ENCODE data around the gene TEKT5.

GRCh38 chr16:10609402-10609774 lies 85.3 kb downstream of the TEKT5 start:
- TF ChIP-seq CTCF (conservative IDR thresholded peaks at IDR 0.05; ENCODE audit: low read depth, low read length) (no peak), EZH2 (IDR thresholded peaks at IDR 0.05; ENCODE audit: borderline replicate concordance, low read depth, low read length, poor library complexity, severe bottlenecking) (no peak)

Measured in A673 (cell line).